Activated CD8-positive, alpha-beta memory T cell treated with anti-CD3 and anti-CD28 coated beads, Interleukin-2, amount 50 U/mL, for 24 hours (primary cell): Measurements from ENCODE around the gene SIGLEC15.
"Not testable (repeated sequence)": the region's sequence is repeated elsewhere in the genome, so short reads cannot be mapped to it uniquely, and the experiment has no call there.

ENCODE experiments used
- DNase-seq: peaks from one replicate; pipeline ENCODE4 v3.0.0-alpha.2; 2020; ENCODE audit errors: extremely low read depth

The SIGLEC15 gene

DNA sequence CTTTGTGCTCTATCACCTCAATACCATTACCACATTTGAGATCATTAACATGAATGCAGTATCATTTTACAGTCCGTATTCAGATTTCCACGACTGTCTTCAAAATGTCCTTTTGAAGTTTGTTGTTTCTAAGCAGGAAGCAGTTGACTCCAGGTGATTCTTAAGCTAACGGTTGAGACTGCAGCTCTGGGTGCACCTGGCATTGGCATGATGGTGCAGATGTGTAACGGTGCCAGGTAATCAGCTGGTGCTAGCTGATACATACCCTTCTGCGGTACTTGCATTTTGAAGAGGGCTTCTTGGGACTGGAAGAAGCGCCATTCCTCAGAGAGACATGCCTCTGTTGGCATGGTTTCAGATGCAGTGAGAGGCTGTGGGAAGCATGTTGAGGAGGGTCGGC is 19.5 kb downstream of the SIGLEC15 start:
- no peak for DNase-seq

DNA sequence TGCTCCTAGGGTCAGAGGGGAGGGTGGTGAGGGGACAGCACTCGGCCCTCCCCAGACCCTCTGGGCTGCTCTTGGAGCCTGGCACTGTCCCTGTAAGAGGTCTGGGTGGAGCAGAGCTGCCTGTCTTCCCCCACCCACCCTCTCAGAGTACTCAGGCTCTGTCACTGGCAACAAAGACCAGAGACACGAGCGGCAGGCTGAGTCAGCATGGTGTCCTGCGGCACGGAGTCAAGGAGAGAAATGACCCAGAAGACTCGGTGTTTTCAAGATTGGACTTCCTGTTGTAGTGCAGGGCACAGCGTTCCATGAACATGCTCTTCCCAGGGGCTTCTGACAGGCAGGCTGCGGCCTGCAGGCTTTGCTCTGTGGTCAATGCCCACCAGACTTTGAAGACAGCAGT is 19.9 kb downstream of the SIGLEC15 start:
- no peak for DNase-seq

DNA sequence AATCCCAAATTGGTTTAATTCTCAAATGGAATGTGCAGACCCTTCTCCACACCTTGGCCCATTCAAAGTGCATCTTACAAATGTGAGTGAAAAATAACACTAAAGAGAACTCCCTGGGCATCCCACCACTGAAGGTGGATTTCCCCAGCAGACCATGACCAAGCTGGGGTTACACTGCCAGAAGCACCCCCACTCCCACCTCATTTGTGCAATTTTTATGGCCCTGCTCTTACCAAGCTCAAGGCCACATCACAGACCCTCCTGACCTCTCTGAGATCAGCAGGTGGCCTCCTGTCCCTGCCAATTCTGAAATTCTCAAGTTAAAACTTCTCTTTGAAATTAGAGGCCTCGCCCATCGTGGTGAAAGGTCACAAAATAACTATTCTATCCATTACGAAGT is 21.6 kb downstream of the SIGLEC15 start:
- DNase-seq, result no peak

DNA sequence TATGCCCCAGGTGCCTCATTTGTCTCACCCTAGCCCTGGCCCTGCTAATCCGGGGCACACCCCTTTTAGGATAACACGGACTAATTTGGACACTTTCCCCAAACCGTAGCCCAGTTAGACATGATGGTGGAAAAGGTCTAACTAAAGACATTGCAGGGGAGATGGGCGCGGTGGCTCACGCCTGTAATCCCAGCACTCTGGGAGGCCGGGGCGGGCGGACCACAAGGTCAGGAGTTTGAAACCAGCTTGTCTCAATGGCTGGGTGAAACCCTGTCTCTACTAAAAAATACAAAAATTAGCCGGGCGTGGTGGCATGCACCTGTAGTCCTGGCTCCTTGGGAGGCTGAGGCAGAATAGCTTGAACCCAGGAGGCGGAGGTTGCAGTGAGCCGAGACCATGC is 23.2 kb downstream of the SIGLEC15 start:
- not testable (repeated sequence) for DNase-seq

DNA sequence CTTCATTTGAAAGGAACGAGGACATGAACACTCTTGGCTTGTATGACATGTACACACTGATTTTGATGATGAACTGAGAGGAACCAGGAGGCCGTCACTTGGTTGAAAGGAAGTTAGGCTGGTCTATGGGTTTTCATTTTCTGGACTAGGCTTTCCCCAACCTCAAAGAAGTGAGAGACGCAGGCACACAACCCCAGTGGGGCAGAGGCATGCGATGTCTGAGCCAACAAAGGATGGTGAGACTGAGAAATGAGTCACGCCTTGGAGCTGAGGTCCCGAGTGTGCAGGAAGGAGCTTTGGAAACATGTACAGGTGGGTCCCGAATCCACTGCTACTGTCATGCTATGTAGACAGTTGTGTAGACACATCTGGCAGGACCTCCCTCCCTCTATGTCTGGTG is 24.1 kb downstream of the SIGLEC15 start:
- no peak for DNase-seq

DNA sequence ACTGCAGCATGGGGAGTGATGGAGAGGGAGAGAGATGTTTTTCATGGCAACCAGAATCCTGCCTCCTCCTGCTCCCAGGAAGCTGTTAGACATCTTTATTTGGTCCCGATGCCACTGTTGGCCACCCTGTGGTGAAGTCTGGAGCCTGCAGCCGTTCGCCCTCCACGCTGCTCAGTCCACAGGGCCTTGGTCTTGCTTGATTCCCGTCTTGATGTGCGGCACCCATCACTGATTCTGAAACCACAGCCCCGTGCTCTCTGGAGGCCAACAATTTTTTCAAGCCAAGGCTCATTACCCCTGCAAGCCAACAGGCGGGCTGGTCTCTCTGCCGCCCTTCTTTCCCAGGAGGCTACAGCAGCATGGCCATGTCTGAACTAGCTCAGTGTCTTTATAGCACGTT is 24.5 kb downstream of the SIGLEC15 start:
- no peak for DNase-seq

DNA sequence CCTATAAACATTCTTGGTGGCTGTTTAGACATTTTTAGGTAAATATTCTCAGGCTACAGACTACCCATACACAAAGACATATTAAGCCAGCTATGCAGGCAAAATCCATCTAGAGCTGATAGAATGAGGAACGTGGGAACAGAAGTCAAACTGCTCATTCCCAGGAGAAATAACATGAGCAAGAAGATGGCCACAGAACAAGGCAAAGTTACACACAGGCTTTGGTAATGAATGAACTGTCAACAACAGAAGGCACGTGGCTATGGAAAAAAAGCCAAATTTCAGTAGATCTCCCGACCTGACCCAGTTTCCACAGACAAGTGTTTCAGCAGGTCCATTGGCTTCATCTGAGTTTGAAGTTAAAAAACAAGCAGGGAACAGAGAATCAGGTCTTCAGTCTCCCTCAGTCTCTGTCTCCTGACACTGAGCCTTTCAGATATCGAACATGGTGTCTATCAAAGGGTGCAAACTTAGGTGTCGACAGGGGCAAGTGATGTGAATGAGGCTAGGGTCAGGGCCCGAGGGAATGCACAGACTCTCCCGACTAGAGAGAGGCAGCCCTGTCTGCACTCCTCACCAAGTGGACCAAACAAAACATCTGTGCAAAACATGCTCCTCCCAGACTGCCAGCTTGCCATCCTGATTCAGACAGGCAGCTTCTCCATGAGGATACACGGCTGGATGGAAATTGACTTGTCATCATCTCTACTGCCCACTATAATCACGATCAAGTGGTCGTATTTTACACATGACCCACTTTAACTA is 25.9 kb downstream of the SIGLEC15 start:
- DNase-seq, result no peak

DNA sequence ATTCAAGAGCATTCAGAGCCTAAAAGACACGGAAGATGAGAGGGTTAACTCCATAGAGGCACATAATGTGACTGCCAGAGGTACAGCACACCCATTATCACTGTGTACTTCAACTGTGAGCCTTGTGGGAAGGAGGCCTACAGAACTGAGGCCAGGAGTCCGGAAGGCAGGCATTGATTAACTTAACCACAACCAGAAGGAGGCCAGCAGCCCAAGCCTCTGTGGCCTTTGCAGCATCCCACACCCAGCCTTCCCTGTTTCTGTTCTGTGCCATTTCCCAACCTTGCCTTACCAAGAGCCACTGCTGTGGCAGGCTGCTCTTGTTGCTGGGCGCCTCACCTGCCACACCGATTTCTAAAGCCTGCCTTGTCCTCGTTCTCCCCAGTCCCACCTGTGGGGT is 27.2 kb downstream of the SIGLEC15 start:
- no peak for DNase-seq

DNA sequence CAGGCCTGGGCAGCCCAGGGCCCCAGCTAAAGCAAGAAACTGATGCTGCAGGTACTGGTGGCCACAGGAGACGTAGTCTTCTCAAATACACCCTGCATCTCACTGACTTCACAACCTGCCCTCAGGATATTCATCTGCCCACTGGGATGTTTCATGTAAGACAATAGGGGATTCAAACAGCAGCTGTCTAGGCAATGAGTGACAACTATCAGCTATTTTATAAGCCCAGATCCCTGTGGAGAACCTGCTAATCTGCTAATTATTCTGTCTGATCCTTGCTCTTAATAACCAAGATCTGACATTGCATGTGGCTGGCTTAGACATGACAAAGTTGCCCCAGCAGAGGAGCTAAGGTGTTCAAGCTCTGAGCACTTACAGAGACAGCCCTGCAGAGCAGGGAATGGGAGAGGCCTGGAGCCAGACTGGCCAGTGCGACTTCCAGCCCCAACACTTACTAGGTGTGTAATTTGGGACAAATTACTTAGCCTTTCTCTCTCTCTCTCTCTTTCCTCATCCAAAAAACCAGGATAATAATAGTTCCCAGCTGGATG is 28.6 kb downstream of the SIGLEC15 start:
- no peak for DNase-seq

DNA sequence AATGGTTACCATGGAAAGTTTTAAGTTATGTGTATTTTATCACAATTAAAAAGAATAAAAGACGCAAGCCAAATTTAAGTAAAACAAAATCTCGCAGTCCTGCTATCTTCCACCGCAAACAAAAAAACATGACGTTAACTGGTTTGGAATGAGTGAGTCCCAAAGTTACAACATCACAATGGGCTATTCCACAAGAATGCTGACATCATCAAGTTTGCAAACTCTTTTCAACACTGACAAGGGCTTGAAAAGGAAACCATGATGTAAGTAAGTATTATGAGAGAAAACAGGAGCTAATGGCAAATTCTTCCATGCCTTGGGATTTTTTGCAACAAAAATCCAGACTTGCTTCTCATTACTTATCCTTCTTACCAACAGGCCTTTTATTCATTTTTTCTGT is 31.1 kb downstream of the SIGLEC15 start:
- DNase-seq, result no peak

DNA sequence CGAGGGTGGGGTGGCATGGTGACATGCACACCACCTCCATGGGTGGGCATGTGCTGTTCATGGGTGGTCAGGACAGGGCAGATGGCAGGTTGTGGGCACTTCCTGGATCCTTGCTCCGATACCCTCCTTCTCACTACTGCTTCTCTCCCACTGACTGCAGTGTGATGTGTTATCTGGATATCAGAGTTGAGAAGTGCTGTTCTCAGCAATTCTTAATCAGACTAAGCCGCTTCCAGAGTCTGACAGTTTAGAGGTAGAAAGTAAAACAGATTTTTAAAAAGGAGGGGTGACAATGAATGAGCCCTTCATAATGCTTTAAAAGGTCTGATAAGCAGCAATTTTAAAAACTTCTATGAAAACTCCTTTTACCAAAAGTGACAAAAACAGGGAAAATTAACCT is 33.9 kb downstream of the SIGLEC15 start:
- DNase-seq, result no peak

DNA sequence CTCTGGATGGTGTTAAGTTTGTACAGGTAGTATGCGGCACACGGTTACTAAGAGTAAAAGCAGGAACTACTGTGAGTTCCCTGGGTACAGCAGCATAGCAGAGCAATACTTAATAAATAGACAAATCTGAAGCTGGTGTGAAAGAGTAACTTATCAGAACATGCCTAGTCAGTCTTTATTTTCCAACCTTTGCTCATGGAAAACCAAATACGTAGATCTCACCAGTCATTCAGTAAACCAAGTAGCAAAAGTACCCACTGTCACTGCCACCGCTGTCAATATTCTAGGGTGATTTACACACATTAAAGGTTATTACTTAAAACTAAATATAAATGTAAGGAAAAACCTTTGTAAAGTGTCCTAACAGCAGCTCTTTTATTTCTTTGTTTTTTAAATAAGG is 35.0 kb downstream of the SIGLEC15 start:
- DNase-seq, result no peak

DNA sequence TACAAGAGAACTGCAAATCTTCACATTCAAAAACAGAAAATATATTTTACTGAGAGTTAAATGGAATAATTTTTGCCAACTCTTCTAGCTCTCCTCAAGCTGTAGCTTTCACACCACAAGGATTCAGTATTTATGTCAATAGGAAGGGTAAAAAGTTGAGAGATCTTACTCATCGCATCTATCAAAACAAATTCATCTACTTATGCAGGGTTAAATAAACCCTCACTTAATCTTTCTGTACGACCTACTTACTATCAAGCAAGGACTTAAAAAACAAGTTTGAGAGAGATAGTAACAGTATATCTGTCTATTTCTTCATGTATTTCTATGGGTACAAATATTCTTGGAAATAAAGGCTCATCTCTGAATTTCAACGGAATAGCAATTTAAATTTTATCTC is 35.5 kb downstream of the SIGLEC15 start:
- DNase-seq, result no peak

DNA sequence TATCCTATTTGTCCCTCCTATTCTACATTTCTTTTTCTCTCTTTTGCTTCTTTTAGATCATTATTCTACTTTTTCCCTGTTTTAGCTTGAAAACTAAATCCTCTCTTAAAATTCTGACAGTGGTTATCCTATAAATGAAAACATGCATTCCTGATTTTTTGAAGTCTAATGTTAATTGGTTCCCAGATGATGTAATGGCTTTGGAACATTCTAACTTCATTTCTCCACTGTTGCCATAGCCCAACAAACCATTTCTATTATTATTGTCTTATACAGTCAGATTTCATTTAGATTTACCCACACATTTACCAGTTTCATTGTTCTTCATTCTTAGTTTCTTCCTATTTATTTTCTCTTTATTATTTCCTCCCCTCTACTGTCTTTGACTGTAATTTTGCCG is 36.5 kb downstream of the SIGLEC15 start:
- DNase-seq, result no peak

DNA sequence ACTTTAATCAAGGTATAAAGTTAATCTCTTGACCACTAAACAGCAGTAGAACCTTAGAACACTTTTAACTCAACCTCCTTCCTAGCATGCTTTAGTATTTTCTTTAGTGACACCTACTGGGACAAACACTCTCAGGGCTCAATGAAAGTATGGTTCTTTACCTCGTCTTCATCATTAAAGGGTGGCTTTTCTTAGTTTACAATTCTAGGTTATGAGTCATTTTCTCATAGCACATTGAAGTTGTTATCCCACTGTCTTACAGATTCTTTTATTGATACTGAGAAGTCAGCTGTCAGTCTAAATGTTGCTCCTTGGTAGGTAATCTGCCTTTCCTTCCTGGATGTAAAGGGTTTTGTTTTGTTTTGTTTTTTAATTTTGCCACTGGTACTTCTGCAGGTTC is 38.0 kb downstream of the SIGLEC15 start:
- DNase-seq, result no peak

DNA sequence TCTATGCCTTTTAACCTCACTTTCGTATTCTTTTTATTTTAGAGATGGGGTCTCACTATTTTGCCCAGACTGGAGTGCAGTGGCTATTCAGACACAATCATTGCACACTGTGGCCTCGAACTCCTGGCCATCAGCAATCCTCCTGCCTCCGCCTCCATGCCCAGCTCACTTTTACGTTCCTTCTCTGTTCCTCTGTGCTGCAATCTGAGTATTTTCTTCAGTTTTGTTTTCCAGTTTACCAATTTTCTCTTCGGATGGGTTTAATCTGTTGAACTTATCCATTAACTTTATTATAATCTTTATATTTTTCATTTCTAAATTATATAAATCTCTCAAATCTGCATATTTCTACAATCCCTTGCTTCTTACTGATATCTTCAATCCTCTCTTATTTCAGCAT is 38.6 kb downstream of the SIGLEC15 start:
- no peak for DNase-seq

DNA sequence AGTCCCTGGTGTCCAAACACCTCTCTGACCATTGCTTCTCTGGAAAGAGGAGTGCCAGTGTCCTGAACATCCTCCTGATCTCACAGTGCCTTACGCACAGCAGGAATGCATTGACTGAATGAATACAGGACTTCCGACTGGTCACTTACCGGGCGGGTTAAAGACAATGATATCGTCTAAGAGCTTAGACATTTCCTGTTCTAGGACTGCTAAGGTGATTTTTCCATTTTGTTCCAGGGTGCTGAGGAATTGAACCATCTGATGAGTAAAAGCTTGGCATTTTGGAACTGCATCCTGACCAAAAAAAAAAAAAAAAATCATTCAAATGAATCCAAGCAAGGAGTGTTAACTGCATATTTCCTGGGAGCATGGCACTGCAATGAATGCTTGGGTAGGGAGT is 40.0 kb downstream of the SIGLEC15 start:
- no peak for DNase-seq

DNA sequence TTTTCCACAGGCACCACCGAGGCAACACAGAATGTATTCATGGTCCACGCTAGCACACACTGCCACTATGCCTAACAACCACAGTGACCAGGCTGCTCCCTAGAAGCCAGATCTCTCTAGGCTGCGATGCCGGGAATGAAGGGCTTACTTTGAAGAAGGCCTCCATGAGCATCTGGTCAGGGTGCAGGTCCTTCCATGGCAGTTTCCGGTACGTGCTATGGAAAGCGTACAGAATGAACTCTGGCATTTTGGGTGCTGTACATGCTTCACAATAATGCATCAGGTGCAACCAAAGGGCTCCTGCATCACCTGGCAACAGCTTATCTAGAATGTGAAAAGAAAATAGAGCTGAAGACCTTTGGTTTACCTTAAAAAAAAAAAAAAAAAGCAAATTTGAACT is 44.9 kb downstream of the SIGLEC15 start:
- no peak for DNase-seq

DNA sequence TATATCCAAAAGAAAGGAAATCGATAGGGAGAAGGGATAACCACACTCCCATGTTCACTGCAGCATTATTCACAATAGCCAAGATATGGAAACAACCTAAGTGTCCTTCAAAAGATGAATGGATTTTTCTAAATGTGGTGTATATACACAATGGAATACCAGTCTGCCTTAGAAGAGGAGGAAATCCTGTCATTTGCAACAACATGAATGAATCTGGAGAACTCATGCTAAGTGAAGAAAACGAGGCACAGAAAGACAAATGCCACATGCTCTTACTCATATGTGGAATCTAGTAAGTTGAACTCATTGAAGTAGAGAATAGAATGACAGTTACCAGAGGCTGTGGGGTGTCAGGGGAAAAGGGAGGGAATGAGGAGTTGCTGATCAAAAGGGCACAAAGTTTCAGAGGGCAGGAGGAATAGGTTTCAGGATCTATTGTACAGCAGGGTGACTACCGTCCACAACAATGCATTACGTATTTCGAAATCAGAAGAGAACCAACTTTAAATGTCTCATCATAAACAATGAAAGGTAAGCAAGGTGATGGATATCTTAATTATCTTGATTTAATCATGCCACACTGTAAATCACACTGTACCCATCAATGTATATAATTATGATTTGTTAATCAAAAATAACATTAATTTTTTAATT is 46.1 kb downstream of the SIGLEC15 start:
- DNase-seq, result no peak

DNA sequence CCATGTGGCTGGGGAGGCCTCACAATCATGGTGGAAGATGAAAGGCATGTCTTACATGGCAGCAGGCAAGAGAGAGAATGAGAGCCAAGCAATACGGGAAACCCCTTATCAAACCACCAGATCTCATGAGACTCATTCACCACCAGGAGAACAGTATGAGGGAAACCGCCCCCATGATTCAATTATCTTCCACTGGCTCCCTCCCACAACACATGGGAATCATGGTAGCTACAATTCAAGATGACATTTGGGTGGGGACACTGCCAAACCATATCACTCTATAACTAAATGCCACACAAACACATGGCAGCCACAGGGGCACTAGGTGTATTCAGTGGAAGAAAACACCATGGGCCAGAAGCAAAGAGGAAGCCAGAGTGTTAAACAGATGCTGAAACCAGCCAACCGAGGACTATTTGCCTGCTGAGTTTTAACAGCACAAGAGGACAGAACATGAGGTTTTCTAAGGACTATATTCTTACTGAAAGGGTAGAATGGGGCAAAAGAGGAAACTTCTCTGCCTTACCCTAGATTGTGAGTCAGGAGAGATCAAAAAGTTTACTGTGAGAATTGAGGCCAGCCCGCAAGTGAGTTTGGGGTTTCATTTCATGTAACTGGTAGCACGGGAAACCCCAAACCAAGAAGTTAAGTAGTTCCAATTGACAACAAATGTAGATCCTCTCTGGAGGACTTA is 49.2 kb downstream of the SIGLEC15 start:
- DNase-seq, result peak; percentile 34

DNA sequence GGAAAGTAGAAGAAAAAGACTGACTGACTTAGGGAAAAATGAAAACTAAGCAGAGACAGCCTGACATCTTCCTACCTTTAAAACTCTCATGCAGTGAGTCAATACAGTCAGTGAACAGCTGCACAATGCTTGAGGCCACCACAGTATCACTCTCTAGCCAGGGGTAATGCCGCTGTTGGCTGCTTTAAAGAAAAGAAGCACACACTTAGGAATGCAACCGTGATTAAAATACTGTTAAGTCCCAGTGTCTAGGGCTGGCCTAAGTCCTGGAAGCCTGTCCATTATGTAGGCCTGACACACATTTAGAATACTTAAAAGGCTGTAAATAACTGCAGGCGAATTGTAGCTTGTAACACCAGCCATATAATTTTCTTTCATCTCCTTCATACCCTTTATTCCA is 50.7 kb downstream of the SIGLEC15 start:
- no peak for DNase-seq

DNA sequence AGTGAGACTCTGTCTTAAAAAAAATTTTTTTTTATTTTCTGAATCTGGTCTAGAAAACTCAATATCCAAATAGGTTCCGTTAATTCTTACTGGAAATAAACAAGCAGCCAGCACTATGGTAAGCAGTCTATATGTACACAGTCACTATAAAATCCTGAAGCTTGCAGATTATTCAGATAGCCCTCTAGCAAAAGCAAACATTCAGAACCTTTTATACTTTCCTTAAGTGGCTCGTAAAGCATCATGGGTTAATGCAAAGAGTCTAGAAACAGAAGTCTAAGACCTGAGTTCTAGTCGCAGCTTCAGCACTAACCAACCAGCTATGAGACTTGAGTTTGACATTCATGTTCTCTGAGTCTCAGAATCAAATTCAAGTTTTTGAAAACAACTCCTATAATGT is 51.9 kb downstream of the SIGLEC15 start:
- DNase-seq, result no peak
